Right lobe of liver (tissue), 6 donors: ENCODE data around the gene ATP1A1. TPM values are rescaled to one million over a fixed set of nuclear protein-coding genes. Genes with fewer than 3 reads are reported as not detected.
A peak's percentile ranks its signal among the peaks of the same experiment; 100 is the strongest.

Experiments used
- ATAC-seq, 4 donors: fragments of 200-7000 bp; cut with Tn5 transposase; one replicate each; pipeline ENCODE4 v1.9.1; 2020; ENCODE audit warnings: mild to moderate bottlenecking in 4 of 4, moderate library complexity in 4 of 4
- DNase-seq, 3 donors: peaks; one replicate each; pipeline ENCODE4 v3.0.0-alpha.2; 2020
- H3K27ac ChIP-seq, 3 donors: fragments of 200-600 bp; one replicate each; pipeline ENCODE4 v1.8.0; 2022
- H3K27me3 ChIP-seq, 2 donors: fragments of 200-600 bp; one replicate each; pipeline ENCODE4 v1.8.0; 2022
- H3K36me3 ChIP-seq, 4 donors: fragments of 200-600 bp; sonication (generic) in 1 of 4; one replicate each; pipeline versions ENCODE4 v1.5.1 to v1.8.0; 2017 to 2022; ENCODE audit warnings: control low read depth in 1 of 4
- H3K4me1 ChIP-seq, 4 donors: fragments of 200-600 bp; sonication (generic) in 1 of 4; one replicate each; pipeline versions ENCODE4 v1.5.1 to v1.8.0; 2017 to 2022; ENCODE audit warnings: control low read depth in 1 of 4
- H3K4me3 ChIP-seq, 3 donors: fragments of 200-600 bp; one replicate each; pipeline ENCODE4 v1.8.0; 2022
- H3K9me3 ChIP-seq, 4 donors: fragments of 200-600 bp; sonication (generic) in 1 of 4; one replicate each; pipeline versions ENCODE4 v1.5.1 to v1.8.0; 2017 to 2022; ENCODE audit warnings: control low read depth in 1 of 4
- POLR2A ChIP-seq: fragments of 450-650 bp; IDR thresholded peaks from one replicate; pipeline ENCODE4 v1.6.1; 2017; ENCODE audit warnings: antibody characterized with exemption, mild to moderate bottlenecking
- WGBS: methylation state at CpG from one replicate; pipeline ENCODE4 v1.1.6; 2018; ENCODE audit warnings: low coverage, low lambda C conversion rate; ENCODE audit not compliant: insufficient coverage; ENCODE audit errors: missing lambda C conversion rate; 5-methylcytosine and 5-hydroxymethylcytosine counted together
- intact Hi-C, 2 donors: fragments of 100-400 bp; cut with DNase I; formaldehyde crosslinking; loops; one replicate each; pipeline versions ENCODE4 v1.11.2 to v1.14.1; 2022
- total RNA-seq, 6 experiments: library from RNA; depleted of rRNA in 2 of 6; stranded (reverse); fragments of >200 nt in 2 of 6; fragmentation: NEBNext Ultra II Directional in 3 of 6; extraction: Animal tissue kit (Norgen Biotek cat#: 25700) in 3 of 6; gene quantifications; one replicate each; pipeline versions ENCODE4 v1.1.0 to v1.2.4, GENCODE V29; 2016 to 2023
- TF ChIP-seq, protein P1 (sequence below), 4 donors: fragments of 200-600 bp in 3 of 4; fragments of 450-650 bp in 1 of 4; IDR thresholded peaks; one replicate each; pipeline versions ENCODE4 v1.5.1 to v1.8.0; 2016 to 2022; ENCODE audit warnings: antibody characterized with exemption in 4 of 4, mild to moderate bottlenecking in 2 of 4
- donor health status: DM: no; HTN: yes; CAD: no.
- donor health status: DM: no; HTN: no; CAD: no.
- donor health status: DM: no; HTN: no; CAD: no.
- donor health status: DM: no; HTN: yes; CAD: no.
- donor health status: DM: no; HTN: yes; CAD: no.

Gene ATP1A1
- total RNA-seq, 6 experiments from 2014 or later: 83.6 to 153 (median 121) TPM

DNA sequence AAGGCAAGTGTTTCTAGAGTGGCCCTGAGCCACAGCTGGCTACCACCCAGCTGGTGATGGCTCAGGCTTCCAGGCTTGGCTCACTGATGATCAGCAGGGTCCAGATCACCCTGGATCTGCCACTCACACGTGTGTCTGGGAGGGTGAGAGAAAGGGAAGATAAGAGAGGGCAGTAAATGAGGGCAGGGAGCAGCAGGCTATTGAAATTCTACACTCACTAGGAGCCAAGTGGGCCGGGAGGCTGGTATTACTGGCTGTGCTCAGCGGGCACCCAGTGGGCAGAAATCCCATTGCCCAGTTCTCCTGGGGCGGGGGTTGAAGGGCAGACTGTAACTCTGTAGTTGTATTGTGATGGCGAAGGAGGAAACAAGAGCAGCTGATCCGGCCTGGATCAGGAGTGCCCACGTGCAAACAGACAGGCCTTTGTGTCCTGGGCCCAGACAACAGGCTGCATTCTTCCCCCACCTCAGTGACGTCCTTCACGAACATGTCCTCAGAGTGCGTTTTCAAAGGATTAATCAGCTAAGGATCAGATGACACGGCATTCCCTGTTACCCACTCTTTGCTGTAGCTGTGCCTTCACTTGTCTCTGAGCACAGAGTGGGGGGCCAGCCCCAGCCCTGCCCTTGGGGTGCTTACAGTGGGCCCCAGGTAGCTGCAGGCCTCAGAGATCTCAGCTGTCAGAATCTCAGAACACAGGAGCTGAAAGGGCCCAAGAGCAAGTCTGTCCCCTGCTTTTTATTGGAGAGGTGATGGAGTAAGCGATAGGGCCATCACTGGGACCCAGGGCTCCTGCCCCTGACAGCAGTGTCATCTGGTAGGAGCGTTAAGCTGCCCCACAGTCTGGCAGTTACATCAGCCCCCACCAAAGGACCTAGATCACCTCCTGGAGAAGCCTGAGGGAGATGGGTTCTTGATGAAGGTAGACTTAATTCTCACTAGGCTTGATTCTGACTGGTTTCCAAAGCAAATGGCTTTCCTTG is 60.5 kb downstream of the ATP1A1 start:
- Histone ChIP-seq H3K36me3 (no peaks in the 10 kb centered on the region), H3K27ac (peak overlapping the region in 1 of 3 donors; percentile 41), H3K4me1 (peaks cover 0 to 5% (median 0%) of the 10 kb centered on the region in 4 donors), H3K27me3 (no peaks in the 10 kb centered on the region), H3K4me3 (no peak overlapping the region), H3K9me3 (no peaks in the 10 kb centered on the region)
- ATAC-seq (peak; percentile 81 to 96 (median 86)), DNase-seq (peak in 2 of 3 donors; percentile 85 to 91)
- WGBS: 8% methylated on average over 2 of the region's 13 CpGs
- TF ChIP-seq POLR2A: no peak
- TF ChIP-seq, protein P1, sequence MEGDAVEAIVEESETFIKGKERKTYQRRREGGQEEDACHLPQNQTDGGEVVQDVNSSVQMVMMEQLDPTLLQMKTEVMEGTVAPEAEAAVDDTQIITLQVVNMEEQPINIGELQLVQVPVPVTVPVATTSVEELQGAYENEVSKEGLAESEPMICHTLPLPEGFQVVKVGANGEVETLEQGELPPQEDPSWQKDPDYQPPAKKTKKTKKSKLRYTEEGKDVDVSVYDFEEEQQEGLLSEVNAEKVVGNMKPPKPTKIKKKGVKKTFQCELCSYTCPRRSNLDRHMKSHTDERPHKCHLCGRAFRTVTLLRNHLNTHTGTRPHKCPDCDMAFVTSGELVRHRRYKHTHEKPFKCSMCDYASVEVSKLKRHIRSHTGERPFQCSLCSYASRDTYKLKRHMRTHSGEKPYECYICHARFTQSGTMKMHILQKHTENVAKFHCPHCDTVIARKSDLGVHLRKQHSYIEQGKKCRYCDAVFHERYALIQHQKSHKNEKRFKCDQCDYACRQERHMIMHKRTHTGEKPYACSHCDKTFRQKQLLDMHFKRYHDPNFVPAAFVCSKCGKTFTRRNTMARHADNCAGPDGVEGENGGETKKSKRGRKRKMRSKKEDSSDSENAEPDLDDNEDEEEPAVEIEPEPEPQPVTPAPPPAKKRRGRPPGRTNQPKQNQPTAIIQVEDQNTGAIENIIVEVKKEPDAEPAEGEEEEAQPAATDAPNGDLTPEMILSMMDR (IDR thresholded peaks at IDR 0.05): no peak
- intact Hi-C loops: no loop called here

GRCh38 chr1:116434849-116435248 is 61.8 kb downstream of the ATP1A1 start:
- intact Hi-C loops: no loop called here
- Histone ChIP-seq H3K36me3 (no peaks in the 10 kb centered on the region), H3K4me3 (no peak overlapping the region), H3K4me1 (peaks cover 0 to 5% (median 0%) of the 10 kb centered on the region in 4 donors), H3K27me3 (no peaks in the 10 kb centered on the region), H3K27ac (no peak overlapping the region), H3K9me3 (no peaks in the 10 kb centered on the region)
- 89% methylated on average over 3 of the region's 3 CpGs for WGBS
- DNase-seq (no peak), ATAC-seq (no peak)
- TF ChIP-seq POLR2A: no peak
- TF ChIP-seq, protein P1 (IDR thresholded peaks at IDR 0.05): no peak

DNA sequence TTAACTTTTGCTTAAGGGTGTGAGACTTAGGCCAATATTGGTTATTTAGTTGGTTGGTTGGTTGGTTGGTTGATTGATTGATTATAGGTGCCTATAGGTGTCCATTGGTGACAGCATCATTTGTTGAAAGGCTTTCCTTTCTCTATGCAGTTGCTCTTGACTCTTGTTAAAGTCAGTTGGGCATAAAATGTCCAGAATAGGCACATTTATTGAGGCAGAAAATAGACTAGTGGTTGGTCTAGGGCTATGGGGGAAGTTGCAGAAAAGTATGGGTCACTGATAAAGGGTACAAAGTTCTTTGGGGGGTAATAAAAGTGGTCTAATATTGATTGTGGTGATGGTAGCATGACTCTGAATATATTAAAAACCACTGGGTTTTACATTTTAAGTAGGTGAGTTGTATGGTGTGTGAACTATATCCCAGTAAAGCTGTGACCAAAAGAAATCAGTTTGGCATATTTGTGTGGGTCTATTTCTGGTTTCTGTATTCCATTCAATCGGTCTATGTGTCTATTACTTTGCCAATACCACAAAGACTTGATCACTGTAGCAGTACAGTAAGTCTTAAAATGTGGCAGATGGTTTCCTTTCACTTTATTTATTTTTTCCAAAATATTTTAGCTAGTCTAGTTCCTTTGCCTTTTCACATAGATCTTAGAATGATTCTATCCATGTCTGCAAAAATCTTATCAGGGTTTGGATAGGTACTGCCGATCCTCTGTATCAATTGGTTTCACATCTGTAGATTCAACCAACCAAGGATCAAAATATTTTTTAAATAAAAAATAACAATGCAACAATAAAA is 63.0 kb downstream of the ATP1A1 start:
- H3K9me3 ChIP-seq: no peaks in the 10 kb centered on the region
- DNase-seq (no peak), ATAC-seq (no peak)
- TF ChIP-seq POLR2A: no peak
- TF ChIP-seq, protein P1 (IDR thresholded peaks at IDR 0.05): no peak
- H3K36me3 ChIP-seq: no peaks in the 10 kb centered on the region
- H3K27me3 ChIP-seq: no peaks in the 10 kb centered on the region
- WGBS: 75% methylated on average over 2 of the region's 2 CpGs
- H3K4me3 ChIP-seq: no peak overlapping the region
- intact Hi-C loops: no loop called here
- H3K4me1 ChIP-seq: peaks cover 0 to 5% (median 0%) of the 10 kb centered on the region in 4 donors
- no peak overlapping the region for H3K27ac ChIP-seq

DNA sequence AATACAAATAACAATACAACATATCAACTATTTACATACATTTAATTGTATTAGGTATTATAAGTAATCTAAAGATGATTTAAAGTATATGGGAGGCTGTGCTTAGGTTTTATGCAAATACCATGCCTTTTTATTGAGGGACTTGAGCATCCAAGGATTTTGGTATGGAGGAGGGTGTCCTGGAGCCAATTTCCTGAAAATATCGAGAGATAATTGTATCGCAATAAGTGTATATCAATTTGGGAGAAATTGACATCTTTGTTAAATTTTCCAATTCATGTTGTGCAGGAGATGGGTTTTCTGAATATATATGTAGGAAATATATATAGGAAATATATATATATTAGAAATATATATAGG is 63.5 kb downstream of the ATP1A1 start:
- ATAC-seq: no peak
- Histone ChIP-seq H3K4me1 (peaks cover 0 to 5% (median 0%) of the 10 kb centered on the region in 4 donors), H3K4me3 (no peak overlapping the region), H3K36me3 (no peaks in the 10 kb centered on the region), H3K27me3 (no peaks in the 10 kb centered on the region), H3K9me3 (no peaks in the 10 kb centered on the region), H3K27ac (no peak overlapping the region)
- no peak for DNase-seq
- intact Hi-C loops: no loop called here
- TF ChIP-seq POLR2A: no peak
- TF ChIP-seq, protein P1 (IDR thresholded peaks at IDR 0.05): no peak
- 97% methylated on average over 2 of the region's 2 CpGs for WGBS
